ENCODE measurements around the gene EPS15. TPM values are rescaled to one million over a fixed set of nuclear protein-coding genes. Genes with fewer than 3 reads are reported as not detected.
"Not testable (repeated sequence)": the region's sequence is repeated elsewhere in the genome, so short reads cannot be mapped to it uniquely, and the experiment has no call there.

EPS15 gene
- total RNA-seq, 3 donors from 2014 or later = 50.0 to 85.5 (median 54.0) TPM

DNA sequence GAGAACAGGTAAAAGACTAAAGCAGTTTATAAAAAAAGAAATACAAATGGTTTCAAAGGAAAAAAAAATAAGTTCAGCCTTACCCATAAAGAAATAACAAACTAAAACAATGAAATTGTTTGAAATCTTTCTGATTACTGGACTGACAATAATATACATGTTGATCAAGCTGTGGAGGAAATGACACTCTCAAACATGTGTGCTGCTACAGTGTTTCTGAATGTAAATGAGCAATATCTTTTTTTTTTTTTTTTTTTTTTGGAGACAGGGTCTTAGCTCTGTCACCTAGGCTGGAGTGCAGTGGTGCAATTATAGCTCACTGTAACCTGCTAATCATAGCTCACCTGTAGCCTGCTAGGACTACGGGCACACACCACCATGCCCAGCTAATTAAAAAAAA, 6.5 kb downstream of the EPS15 start:
- no peak overlapping the region for H3K4me3 ChIP-seq
- H3K36me3 ChIP-seq (ENCODE audit: low read depth) = no peaks in the 10 kb centered on the region
- no peak for ATAC-seq
- H3K4me1 ChIP-seq (ENCODE audit: low read depth) = peaks cover 41% of the 10 kb centered on the region
- no peaks in the 10 kb centered on the region for H3K9me3 ChIP-seq
- DNase-seq = no peak
- intact Hi-C loops (cut with DNase I, micrococcal nuclease) = no loop called here
- TF ChIP-seq CTCF (IDR thresholded peaks at IDR 0.05) = no peak

DNA sequence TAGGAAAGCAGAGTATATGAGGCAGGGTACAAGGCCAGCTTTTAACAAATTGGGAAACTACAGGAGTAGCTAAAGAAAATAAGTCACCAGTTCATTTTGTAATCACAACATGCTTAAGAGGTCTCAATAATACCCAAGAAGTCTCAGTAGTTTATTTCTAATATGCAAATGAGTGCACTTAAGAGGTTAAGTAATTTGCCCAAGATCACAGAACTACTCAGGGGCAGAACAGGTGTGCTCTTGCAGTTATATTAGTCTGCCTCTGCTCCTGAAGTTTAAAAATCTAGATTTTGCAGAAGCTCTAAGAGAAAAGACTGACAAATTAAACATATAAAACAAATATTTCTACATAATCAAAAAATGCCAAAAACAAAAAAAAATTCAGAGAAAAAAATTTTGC, 6.9 kb downstream of the EPS15 start:
- Histone ChIP-seq H3K4me1 (ENCODE audit: low read depth) (peaks cover 37% of the 10 kb centered on the region), H3K4me3 (no peak overlapping the region)
- ATAC-seq = no peak

GRCh38 chr1:51509773-51510172, 9.3 kb downstream of the EPS15 start:
- H3K9me3 ChIP-seq = no peaks in the 10 kb centered on the region
- ATAC-seq = no peak
- no peak overlapping the region for H3K4me3 ChIP-seq
- H3K36me3 ChIP-seq (ENCODE audit: low read depth) = no peaks in the 10 kb centered on the region
- TF ChIP-seq CTCF (IDR thresholded peaks at IDR 0.05) = no peak
- intact Hi-C loops (cut with DNase I, micrococcal nuclease) = no loop called here
- peaks cover 19% of the 10 kb centered on the region for H3K4me1 ChIP-seq (ENCODE audit: low read depth)
- no peak for DNase-seq

More for the DNA sequence above, 6.9 kb downstream of the EPS15 start:
- TF ChIP-seq CTCF (IDR thresholded peaks at IDR 0.05) = no peak
- no peaks in the 10 kb centered on the region for H3K36me3 ChIP-seq (ENCODE audit: low read depth)
- no peak for DNase-seq
- intact Hi-C loops (cut with DNase I, micrococcal nuclease) = no loop called here
- H3K9me3 ChIP-seq = no peaks in the 10 kb centered on the region

DNA sequence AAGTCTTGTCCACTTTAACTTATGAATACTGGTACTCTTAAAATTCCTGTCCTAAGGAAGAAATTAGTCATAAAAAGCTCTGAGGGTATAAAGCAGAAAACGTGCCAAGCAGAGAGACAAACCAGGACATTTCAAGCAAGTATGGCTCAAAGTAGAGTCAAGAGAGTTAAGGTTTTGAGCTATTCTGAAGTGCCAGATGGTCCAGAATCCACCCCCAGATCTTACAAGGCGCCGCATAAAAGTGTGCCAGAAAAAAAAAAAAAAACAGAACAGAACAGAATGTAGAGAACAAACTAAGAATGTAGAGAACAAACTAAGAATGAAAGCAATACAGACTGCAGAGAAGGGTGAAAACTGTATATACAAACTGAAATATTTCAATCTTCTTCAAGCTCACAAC, 12.5 kb downstream of the EPS15 start:
- no peak for DNase-seq
- ATAC-seq = peak; percentile 31
- no peak for TF ChIP-seq CTCF (IDR thresholded peaks at IDR 0.05)
- intact Hi-C loops (cut with DNase I, micrococcal nuclease) = no loop called here
- H3K4me1 ChIP-seq (ENCODE audit: low read depth) = peaks cover 13% of the 10 kb centered on the region
- H3K4me3 ChIP-seq = no peak overlapping the region
- H3K36me3 ChIP-seq (ENCODE audit: low read depth) = no peaks in the 10 kb centered on the region
- H3K9me3 ChIP-seq = no peaks in the 10 kb centered on the region

DNA sequence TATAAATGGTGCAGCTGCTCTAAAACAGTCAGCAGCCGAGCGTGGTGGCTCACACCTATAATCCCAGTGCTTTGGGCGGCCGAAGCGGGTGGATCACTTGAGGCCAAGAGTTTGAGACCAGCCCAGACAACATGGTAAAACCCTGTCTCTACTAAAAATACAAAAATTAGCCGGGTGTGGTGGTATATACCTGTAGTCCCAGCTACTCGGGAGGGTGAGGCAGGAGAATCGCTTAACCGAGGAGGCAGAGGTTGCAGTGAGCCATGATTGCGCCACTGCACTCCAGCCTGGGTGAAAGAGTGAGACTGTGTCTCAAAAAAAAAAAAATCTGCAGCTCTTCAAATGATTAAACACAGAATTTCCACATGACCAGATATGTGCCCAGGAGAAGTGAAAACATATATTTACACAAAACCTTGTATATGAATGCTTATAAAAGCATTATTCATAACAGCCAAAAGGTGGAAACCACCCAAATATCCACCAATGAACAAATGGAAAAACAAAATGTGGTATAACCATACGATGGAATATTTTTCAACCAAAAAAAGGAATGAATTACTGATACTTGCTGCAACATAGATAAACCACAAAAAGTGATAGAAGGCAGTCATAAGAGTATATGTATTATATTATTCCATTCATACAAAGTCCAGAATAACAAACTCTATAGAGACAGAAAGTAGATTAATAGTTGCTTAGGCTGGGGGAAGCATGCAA, 14.1 kb downstream of the EPS15 start:
- Histone ChIP-seq H3K9me3 (no peaks in the 10 kb centered on the region), H3K4me3 (no peak overlapping the region), H3K4me1 (ENCODE audit: low read depth) (peaks cover 11% of the 10 kb centered on the region), H3K36me3 (ENCODE audit: low read depth) (no peaks in the 10 kb centered on the region)
- no peak for TF ChIP-seq CTCF (IDR thresholded peaks at IDR 0.05)
- no peak for ATAC-seq
- intact Hi-C loops (cut with DNase I, micrococcal nuclease) = no loop called here
- no peak for DNase-seq

- H3K36me3 ChIP-seq (ENCODE audit: low read depth); H3K4me3 ChIP-seq; DNase-seq; H3K9me3 ChIP-seq; H3K4me1 ChIP-seq (ENCODE audit: low read depth); intact Hi-C loops (cut with DNase I, micrococcal nuclease): not testable (repeated sequence)
- ATAC-seq = peak; percentile 36
Observed at GRCh38 chr1:51501218-51501630, 17.8 kb downstream of the EPS15 start.

Data from mucosa of descending colon (tissue), 3 donors.